Activated CD4-positive, alpha-beta T cell treated with anti-CD3 and anti-CD28 coated beads for 4 hours (primary cell): ENCODE measurements around the gene ADISSP.
A peak's percentile ranks its signal among the peaks of the same experiment; 100 is the strongest.

ENCODE experiments used
- DNase-seq, 2 donors: peaks; one replicate each; pipeline ENCODE4 v3.0.0-alpha.2; 2020

Gene ADISSP

GRCh38 chr20:3753501-3754275, 13.9 kb downstream of the ADISSP start:
- no peak for DNase-seq

DNA sequence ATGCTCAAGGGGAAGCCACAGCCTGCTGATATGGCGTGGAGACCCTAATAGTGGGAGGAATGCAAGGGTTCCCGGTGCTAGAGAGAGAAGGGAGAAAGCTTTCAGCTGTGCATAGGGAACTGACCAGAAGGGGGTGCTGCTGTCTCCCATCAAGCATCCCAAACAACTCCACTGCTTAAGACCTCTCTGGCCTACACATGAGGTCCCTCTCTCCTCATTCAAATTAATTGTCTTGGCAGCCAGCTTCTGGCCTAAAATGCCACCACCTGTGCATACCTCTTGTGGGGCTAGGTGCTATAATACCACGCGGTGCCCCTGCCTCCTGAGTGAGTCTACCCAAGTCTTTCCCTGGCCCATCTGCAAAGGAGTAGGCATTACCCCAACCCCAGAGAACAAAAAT, 14.5 kb downstream of the ADISSP start:
- DNase-seq, result peak; percentile 54 to 63

GRCh38 chr20:3752386-3752759, 15.2 kb downstream of the ADISSP start:
- no peak for DNase-seq

GRCh38 chr20:3751675-3752385, 15.7 kb downstream of the ADISSP start:
- peak; percentile 29 to 61 for DNase-seq

DNA sequence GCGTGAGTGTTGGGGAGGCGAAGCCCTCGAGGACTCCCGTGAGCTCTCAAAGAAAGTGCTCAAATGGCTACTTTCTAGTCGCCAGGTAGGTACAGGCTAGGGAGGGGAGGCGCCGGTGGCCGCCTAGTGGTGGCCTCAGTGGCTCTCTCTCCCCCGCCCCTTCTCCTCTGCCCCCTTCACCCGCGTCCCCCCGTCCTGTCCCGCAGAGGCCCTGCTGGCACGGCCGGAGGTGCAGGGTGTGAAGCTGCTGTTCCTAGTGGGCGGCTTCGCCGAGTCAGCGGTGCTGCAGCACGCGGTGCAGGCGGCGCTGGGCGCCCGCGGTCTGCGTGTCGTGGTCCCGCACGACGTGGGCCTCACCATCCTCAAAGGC, 16.3 kb downstream of the ADISSP start:
- DNase-seq, result no peak

- DNase-seq, result no peak
Measured at GRCh38 chr20:3749689-3750531, 17.6 kb downstream of the ADISSP start.

GRCh38 chr20:3749087-3749688, 18.4 kb downstream of the ADISSP start:
- no peak for DNase-seq

DNA sequence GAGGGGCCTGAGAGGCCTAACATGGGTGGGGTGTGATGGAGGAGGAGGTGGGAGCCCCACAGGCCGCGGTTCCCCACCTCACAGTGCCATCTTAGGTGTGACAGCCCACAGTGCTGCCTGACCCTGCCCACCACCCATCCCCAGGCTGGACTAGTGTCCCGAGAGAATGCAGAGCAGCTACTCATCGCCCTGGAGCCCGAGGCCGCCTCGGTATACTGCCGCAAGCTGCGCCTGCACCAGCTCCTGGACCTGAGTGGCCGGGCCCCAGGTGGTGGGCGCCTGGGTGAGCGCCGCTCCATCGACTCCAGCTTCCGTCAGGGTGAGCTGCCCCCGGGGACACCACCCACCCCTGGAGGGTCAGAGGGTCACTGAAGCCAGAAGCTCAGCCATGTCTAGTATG, 19.5 kb downstream of the ADISSP start:
- DNase-seq, result no peak

DNA sequence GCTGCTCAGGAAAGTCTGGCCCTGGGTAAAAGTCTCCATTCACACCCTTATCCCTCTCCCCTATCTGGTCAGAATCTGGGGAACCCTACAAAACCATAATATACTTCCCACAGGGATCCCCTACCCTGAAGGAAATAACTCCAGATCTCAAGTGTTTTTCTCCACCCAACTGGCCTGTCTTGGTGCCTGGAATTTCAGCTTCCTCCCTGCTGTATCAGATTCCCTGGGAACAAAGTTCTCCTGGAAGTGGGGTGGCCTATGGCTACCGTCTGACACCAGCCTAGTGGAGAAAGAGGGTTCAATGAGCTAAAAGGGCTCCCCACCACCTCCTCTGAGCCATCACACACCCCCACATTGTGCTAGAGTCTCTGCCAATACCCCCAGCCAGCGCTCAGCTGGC, 20.1 kb downstream of the ADISSP start:
- DNase-seq, result no peak

GRCh38 chr20:3745686-3746173, 21.8 kb downstream of the ADISSP start:
- DNase-seq, result no peak

GRCh38 chr20:3744806-3745685, 22.5 kb downstream of the ADISSP start:
- peak; percentile 79 to 83 for DNase-seq

DNA sequence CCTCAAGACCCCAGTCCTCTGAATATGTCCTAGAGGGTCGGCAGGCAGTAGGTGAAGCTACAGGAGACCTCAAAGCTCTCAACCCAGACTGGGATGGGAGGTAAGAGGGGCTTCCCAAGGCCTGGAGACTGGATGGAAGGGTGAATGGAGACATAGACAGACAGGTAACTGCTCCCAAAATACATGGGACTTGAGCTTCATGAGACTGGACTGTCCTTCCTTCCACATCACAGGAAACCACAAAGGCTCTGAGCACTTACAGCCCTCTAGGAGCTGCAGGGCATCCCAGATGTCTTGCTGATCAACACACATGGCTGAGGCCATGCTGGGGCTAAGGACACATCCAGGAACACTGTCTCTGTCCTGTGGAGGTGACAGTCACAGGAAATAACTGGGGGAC, 23.5 kb downstream of the ADISSP start:
- DNase-seq, result no peak

GRCh38 chr20:3743251-3743650, 24.3 kb downstream of the ADISSP start:
- no peak for DNase-seq

DNA sequence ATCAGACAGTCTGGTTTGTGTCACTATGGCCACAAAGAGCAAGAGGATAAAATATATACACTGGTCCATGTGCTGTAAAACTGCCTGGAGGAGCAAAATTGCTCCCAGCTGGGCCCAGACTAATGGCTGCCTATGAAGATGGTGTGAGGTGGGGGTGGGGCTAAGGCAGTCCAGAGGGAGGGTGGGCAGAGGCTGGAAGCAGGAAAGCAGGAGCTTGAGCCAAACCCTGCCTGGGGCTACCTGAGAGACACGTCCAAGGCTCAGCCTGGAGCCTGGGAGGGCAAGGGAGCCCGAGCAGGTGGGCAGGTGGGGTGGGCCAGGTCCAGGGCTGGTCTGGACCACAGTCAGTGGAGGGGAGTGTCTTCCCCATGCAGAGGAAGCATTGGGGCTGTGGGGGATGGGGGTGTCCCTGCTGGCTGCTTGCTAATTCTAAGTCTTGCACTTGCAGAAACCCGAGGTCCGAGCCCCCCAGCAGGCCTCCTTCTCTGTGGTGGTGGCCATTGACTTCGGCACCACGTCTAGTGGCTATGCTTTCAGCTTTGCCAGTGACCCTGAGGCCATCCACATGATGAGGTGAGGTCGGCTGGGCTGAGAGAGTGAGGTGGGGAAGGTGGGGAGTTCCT, 25.6 kb downstream of the ADISSP start:
- DNase-seq, result no peak

DNA sequence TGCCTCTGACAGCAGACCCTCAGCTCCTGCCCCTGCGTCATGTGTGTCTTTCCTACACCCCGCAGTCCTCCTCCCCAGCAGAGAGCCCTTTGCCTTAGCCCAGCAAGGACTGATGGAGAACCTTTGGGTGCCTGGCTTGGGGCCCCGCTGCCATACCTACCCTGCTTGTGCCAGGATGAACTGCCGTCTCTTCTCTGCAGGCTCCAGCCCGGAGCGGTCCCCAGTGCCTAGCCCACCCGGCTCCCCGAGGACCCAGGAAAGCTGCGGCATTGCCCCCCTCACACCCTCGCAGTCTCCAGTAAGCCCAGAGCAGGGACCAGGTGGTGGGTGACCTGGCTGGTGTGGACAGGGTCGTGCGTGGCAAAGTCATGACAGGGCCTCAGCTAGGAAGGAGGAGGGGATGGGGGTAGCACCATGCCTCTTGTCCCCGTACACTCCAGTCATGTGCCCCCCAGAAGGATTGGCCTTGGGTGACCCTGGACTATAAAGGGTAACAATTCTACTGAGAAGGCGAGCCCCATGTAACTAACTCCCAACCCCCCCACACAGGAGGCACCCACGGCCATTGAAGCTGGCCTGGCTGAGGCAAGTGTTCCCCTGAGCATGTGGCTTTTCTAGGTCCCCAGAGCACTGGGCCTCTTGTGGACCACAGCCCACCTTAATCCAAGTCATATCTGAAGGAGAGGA, 26.8 kb downstream of the ADISSP start:
- DNase-seq, result no peak

DNA sequence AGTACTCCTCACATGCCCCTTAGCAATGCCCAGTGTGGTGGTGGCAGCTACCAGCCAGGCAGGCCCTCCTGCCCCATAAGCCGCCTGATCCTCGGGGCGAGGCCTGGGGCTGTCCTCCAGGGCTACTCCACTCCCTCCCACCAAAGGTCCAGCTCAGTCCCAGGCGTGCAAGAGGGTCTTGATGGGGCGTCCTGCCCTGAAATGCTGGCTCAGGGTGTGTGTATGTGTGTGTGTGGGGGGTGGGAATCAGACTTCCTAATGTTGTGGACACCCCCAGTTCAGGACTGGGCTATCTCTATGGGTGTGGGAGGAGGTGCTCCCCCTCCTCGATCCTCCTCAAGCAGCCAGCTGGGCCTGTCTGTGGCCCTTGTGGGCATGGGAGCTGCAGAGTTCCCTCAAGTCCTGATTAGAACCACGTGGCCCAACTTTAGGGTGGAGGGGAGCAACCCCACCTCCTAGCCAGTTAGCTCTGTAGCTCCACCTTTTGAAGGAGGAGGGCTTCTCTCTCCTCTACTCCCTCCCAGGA, 27.6 kb downstream of the ADISSP start:
- DNase-seq, result no peak

GRCh38 chr20:3739054-3739925, 28.3 kb downstream of the ADISSP start:
- DNase-seq, result no peak

DNA sequence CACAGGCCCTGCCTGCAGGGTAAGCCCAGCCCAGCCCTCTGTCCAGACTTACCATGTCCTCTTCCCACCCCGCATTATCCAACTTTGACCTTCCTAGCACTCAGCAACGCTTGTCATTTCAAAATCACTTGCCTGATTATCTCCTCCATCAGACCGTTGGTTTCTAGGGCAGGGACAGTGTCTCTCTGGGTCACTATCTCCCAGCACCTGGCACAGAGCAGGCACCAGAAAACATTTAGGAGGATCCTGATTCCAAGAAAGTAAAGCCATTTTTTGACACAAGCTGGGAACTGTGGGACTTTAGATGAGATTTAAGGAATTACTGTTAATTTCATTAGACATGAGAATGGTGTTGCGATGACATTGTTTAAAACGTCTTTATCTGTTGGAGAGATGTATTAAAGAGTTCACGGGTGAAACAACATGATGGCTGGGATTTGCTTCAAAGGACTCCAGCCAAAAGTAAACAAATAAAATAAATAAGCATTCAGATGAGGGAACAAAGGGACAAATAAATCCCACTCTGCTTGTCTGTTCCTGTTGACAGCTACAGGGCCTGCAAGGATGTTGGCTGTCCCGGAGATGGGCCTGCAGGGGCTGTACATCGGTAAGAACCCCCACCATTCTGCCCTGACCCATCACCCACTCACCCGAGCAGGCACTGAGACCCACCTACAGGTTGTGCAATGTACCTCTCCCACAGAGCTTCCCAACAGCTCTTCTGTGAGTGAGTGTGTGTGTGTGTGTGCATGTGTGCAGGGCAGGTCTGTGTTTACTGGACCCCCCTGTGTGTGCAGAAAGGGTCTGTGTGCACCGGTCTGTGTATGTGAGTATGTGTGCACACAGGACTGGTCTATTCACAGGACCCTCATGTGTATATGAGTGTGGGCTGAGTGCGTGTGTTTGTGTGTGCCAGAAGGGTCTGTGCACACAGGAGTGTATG, 29.2 kb downstream of the ADISSP start:
- DNase-seq, result no peak
